ENCODE measurements around the gene WDR44.
"Not testable (repeated sequence)": the region's sequence is repeated elsewhere in the genome, so short reads cannot be mapped to it uniquely, and the experiment has no call there.

WDR44 gene

DNA sequence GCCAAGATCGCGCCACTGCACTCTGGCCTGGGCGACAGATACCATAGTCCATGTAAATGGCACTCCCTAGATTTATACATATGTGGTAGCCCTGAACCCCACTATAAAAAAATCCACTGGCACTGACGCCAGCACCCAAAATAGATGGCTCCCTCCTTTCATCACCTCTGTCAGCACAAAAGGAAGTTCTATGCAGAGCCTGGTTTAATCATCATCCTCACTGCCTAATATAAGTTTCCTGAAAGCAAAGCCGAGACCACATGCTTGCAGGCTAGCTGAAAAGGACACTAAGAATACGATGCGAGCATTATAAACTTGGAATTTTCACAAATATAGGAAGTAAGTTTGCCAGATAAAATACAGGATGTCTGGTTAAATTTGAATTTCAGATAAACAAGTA is 122.2 kb downstream of the WDR44 start:
- TF ChIP-seq, protein P1, sequence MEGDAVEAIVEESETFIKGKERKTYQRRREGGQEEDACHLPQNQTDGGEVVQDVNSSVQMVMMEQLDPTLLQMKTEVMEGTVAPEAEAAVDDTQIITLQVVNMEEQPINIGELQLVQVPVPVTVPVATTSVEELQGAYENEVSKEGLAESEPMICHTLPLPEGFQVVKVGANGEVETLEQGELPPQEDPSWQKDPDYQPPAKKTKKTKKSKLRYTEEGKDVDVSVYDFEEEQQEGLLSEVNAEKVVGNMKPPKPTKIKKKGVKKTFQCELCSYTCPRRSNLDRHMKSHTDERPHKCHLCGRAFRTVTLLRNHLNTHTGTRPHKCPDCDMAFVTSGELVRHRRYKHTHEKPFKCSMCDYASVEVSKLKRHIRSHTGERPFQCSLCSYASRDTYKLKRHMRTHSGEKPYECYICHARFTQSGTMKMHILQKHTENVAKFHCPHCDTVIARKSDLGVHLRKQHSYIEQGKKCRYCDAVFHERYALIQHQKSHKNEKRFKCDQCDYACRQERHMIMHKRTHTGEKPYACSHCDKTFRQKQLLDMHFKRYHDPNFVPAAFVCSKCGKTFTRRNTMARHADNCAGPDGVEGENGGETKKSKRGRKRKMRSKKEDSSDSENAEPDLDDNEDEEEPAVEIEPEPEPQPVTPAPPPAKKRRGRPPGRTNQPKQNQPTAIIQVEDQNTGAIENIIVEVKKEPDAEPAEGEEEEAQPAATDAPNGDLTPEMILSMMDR (IDR thresholded peaks at IDR 0.05; ENCODE audit: low read depth, low read length, missing control alignments), result no peak
- H3K4me3 ChIP-seq (ENCODE audit: low read depth, low read length), result no peak overlapping the region
- DNase-seq (ENCODE audit: low read depth), result no peak

- not testable (repeated sequence) for H3K4me3 ChIP-seq (ENCODE audit: low read depth, low read length); DNase-seq (ENCODE audit: low read depth)
These were observed 124.9 kb downstream of the WDR44 start for GRCh38 chrX:118470721-118471347.

DNA sequence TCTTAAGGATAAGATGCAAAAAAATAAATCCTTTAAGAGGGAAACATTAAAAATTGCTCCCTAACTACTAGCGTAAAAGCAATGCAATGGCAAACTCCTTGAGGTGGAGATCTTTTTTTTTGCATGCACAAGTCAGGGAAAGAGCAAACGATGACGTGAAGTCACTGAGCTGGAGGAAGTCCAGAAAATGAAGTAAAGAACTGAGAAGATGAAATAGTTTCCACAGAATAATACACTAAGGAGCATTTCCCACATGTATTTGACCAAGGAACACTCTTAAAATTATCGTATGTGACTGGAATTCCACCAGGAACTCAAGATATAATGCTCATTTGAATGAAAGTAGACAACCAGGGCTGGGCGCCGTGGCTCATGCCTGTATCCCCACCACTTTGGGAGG is 128.7 kb downstream of the WDR44 start:
- TF ChIP-seq, protein P1 (IDR thresholded peaks at IDR 0.05; ENCODE audit: low read depth, low read length, missing control alignments), result no peak
- H3K4me3 ChIP-seq (ENCODE audit: low read depth, low read length), result no peak overlapping the region
- DNase-seq (ENCODE audit: low read depth), result no peak

DNA sequence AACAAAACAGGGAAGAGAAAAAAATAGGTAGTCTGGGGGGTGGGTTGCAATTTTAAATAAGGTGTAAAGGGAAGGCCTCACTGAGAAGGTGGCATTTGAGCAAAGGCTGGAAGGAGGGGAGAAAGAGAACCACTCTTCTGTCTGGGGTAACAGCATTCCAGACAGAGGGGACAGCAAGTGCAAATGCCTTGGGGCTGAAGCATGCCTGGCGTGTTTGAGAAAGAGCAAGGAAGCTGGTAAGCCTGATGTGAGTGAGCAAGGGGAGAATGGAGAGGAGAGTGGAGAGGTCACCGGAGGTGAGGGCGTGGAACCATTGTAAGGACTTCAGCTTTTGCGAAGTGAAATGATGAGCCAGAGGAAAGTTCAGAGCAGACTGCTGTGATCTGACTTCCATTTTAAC is 130.0 kb downstream of the WDR44 start:
- no peak overlapping the region for H3K4me3 ChIP-seq (ENCODE audit: low read depth, low read length)
- TF ChIP-seq, protein P1 (IDR thresholded peaks at IDR 0.05; ENCODE audit: low read depth, low read length, missing control alignments), result no peak
- no peak for DNase-seq (ENCODE audit: low read depth)

GRCh38 chrX:118480172-118480571 is 134.3 kb downstream of the WDR44 start:
- H3K4me3 ChIP-seq (ENCODE audit: low read depth, low read length), result no peak overlapping the region
- no peak for DNase-seq (ENCODE audit: low read depth)
- TF ChIP-seq, protein P1 (IDR thresholded peaks at IDR 0.05; ENCODE audit: low read depth, low read length, missing control alignments), result no peak

- not testable (repeated sequence) for DNase-seq (ENCODE audit: low read depth); H3K4me3 ChIP-seq (ENCODE audit: low read depth, low read length)
These were observed 136.5 kb downstream of the WDR44 start for GRCh38 chrX:118482384-118482783.

GRCh38 chrX:118484216-118484903 is 138.5 kb downstream of the WDR44 start:
- TF ChIP-seq, protein P1 (IDR thresholded peaks at IDR 0.05; ENCODE audit: low read depth, low read length, missing control alignments), result no peak
- no peak overlapping the region for H3K4me3 ChIP-seq (ENCODE audit: low read depth, low read length)
- no peak for DNase-seq (ENCODE audit: low read depth)

GRCh38 chrX:118486693-118487092 is 140.8 kb downstream of the WDR44 start:
- DNase-seq (ENCODE audit: low read depth); H3K4me3 ChIP-seq (ENCODE audit: low read depth, low read length): not testable (repeated sequence)
